ENCODE measurements around the gene UBXN6.
A peak's percentile ranks its signal among the peaks of the same experiment; 100 is the strongest.

The UBXN6 gene, protein sequence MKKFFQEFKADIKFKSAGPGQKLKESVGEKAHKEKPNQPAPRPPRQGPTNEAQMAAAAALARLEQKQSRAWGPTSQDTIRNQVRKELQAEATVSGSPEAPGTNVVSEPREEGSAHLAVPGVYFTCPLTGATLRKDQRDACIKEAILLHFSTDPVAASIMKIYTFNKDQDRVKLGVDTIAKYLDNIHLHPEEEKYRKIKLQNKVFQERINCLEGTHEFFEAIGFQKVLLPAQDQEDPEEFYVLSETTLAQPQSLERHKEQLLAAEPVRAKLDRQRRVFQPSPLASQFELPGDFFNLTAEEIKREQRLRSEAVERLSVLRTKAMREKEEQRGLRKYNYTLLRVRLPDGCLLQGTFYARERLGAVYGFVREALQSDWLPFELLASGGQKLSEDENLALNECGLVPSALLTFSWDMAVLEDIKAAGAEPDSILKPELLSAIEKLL

DNA sequence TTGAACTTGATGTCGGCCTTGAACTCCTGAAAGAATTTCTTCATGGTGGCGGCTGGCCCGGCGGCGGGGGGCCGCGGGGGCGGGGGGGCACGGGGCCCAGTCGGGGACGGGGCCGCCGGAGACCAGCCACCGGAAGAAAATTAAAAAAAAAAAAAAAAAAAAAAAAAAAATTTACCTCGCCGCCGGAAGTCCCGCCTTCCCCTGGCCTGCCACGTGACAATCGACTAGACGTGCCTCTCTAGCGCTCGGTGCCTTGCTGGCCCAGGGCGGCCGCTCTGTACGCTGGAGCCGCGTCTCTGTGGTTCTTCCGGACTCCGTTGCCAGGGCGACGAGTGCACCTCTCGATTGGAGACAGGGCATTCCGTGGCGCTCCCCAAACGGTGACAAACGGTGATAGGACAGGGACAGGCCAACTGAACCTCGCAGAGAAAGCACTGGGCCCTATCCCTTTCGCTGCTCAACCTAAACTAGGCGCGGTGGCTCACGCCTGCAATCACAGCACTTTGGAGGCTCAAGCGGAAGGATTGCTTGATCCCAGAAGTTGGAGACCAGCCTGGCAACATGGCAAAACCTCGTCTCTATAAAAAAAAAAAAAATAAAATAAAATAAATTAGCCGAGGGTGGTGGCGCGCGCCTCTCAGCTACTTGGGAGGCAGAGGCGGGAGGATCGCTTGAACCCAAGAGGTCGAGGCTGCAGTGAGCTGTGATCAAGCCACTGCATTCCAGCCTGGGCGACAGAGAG lies at the start of gene UBXN6:
TSS of gene UBXN6 (minus strand) at position 141 of the 742 bp plus-strand sequence. CDS start at position 44, 97 bp downstream.
- peak; percentile 97 for DNase-seq (ENCODE audit: low spot score)

- DNase-seq (ENCODE audit: low spot score) = no peak
Measured at GRCh38 chr19:4507150-4507452, 49.5 kb upstream of the UBXN6 start.

DNA sequence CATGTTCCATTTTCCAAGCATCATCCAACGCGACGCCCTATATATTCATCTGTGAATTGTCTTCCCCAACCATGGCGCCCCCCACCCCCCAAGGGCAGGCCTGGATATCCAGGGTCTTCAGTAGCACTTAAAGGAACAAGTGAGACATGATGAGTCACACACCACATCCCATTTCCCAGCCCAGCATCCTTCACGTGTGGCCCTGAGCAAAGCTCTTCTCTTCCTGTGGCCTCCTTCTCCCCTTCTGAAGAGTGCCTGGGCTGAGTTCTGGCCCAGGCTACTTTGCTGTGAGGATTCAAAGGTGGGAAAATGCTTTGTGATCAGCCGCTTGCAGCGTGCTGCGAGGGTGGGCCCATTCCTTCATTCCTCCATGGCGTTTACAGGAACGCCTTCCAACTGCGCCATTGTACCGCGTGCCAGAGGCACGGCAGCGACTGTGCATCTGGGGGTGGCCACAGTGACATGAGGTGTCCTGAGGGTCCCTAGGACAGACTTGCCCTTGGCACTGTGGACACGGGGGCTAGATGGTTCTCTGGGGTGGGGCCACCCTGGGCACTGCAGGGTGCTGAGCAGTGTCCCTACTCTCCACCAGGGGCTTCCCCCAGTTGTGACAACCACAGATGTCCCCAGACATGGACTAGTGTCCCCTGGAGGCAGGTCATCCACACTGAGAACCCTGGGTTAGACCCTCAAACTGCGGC lies 49.0 kb upstream of the UBXN6 start:
- DNase-seq (ENCODE audit: low spot score) = no peak

DNA sequence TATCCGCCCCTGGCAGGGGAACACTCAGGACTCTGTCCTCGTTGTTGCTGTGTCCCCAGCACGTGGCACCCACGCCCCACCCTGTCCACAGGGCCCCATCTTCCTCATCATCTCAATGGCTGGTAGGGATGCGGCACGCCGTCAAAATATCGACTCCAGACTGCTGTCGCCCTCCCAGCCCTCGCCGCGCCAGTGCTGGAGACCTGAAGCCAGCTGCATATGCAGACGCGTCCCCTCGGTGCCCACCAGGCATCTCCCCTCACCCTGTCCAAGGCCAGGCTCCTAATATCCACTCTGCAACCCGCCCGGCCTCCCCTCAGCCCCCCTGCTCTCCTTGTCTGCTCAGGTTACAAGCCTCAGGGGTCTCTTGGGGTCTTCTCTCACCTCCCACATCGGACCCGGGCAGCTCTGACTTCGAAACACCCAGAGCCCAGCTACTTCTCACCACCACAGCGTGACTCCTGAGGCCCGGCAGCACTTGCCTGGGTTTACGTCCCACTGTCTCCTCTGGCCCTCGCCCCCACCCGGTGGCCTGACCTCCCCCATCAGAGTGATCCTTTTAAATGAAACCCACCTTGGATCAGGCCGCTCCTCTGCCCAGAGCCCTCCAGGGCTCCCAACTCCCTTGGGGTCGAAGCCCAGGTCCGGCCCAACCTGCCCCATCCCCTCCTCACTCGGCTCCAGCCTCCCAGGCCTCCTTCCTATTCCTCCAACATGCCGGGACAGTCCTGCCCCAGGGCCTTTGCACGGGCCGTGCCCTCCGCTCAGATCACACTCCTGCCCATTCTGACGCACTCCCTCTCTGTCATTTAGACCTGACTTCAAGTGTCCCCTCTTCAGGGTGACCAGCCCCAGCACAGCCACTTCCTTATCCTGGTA lies 48.2 kb upstream of the UBXN6 start:
- DNase-seq (ENCODE audit: low spot score) = no peak

DNA sequence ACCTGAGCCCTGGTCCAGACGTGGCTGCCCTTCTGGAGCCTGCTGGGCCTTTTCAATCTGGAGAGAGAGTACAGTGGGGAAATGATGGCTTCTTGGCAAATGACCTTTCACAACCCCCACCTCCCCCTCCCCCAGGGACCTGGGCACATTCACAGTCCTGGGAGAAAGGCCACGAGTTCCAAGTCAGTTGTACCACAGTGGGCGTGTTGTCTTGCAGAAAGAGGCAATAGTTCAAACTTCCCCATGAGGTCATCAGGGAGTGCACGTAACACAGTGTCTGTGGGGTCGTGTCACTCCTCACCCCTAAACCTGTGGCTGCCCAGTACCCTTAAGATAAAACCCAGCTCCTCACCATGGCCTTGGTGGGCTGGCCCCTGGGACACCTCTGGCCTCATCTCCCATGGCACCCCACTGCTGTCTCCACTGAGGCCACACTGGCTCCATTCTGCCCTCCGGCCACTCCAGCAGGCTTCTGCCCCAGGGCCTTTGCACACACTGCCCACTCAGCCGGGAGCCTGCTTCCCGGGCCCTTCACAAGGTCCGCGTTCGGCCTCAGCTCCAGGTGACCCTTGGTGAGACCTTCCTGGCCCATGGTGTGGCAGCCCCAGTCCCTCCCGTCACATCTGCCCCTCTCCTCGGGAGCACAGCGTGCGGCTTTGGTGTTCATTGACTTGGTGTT lies 47.4 kb upstream of the UBXN6 start:
- DNase-seq (ENCODE audit: low spot score) = no peak

- no peak for DNase-seq (ENCODE audit: low spot score)
Measured at GRCh38 chr19:4504297-4504701, 46.7 kb upstream of the UBXN6 start.

GRCh38 chr19:4503825-4504170 lies 46.2 kb upstream of the UBXN6 start:
- DNase-seq (ENCODE audit: low spot score) = no peak

DNA sequence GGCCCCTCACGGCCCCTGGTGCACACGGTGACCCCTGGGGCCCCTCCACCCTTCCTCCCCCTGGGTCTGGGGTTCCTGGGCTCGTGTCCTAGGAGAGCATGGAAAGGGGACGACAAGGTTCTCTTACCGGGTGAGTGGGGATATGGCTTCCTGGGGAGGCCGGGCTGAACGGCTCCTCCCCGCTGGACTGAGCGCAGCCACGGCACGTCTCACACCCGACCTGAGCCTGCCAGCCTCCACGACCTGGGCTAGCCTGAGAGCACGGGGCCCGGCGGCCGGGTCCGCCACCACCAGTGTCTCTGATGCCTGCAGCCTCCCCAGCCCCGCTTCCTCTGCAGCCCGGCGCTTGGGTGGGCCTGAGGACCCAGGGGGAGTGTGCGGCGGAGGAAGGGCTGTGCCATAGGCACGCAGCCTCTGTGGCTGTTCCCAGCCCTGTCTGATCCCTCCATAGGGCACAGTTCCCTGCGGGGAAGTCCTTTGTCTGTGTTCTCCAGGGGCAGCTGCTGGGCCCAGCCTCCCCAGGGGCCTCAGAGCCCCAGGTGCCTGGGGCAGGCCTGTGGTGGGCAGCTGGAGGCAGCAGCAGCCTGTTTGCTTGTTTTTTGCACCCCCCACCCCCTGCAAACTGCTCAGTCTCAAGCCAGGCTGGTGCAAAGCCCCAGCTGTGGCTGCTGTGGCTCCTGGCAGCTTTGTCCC lies 45.7 kb upstream of the UBXN6 start:
- no peak for DNase-seq (ENCODE audit: low spot score)

GRCh38 chr19:4502282-4503131 lies 44.9 kb upstream of the UBXN6 start:
- DNase-seq (ENCODE audit: low spot score) = no peak

DNA sequence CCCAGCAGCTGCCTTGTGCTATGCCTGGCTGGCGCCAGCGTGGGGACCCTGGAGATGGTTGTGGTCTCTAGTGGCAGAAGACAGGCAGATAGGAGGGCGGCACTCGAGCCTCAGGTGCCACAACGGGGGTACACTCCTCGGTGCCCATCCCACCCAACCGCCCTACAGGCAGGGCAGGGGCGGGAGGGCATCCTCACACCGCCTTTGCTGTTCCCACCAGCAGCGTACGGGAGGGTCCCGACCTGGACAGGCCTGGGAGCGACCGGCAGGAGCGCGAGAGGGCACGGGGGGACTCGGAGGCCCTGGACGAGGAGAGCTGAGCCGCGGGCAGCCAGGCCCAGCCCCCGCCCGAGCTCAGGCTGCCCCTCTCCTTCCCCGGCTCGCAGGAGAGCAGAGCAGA lies 44.1 kb upstream of the UBXN6 start:
- DNase-seq (ENCODE audit: low spot score) = no peak

- no peak for DNase-seq (ENCODE audit: low spot score)
Measured at GRCh38 chr19:4500841-4501591, 43.4 kb upstream of the UBXN6 start.

GRCh38 chr19:4499855-4500254 lies 42.3 kb upstream of the UBXN6 start:
- no peak for DNase-seq (ENCODE audit: low spot score)

DNA sequence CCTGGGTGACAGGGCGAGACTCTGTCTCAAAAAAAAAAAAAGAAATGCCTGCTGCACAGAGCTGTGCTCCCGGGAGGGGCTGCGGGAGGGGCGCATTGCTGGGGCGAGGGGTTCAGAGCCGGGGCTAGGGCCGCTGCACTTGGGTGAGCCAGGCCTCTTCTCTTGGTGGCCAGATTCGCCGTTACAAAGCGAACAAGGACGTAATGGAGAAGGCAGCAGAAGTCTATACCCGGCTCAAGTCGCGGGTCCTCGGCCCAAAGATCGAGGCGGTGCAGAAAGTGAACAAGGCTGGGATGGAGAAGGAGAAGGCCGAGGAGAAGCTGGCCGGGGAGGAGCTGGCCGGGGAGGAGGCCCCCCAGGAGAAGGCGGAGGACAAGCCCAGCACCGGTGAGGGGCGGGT lies 41.7 kb upstream of the UBXN6 start:
- DNase-seq (ENCODE audit: low spot score) = no peak

GRCh38 chr19:4498694-4499093 lies 41.1 kb upstream of the UBXN6 start:
- no peak for DNase-seq (ENCODE audit: low spot score)

DNA sequence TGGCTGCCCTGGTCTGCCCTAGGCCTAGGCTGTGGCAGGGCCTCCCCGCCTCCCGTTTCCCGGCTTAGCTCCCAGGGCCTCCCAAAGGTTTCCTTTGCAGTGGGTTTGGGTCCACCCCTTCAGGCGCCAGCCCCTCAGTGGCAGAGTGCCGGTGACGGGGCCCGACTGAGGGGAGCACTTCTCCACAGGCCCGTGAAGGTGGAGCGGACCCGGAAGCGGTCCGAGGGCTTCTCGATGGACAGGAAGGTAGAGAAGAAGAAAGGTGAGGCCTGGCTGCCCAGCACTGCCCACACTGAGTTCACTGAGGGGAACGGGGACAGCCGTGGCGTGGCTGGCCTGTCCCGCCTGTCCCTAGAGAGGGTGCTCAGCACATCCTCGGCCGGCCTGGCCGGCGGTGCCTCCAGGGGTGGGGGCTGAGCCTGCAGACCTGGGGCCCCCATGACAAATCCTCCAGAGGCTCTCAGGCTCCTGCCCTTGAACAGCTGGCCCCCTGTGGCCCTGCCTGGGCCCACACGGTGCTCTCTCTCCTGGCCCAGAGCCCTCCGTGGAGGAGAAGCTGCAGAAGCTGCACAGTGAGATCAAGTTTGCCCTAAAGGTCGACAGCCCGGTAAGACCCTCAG lies 40.3 kb upstream of the UBXN6 start:
- DNase-seq (ENCODE audit: low spot score) = no peak

DNA sequence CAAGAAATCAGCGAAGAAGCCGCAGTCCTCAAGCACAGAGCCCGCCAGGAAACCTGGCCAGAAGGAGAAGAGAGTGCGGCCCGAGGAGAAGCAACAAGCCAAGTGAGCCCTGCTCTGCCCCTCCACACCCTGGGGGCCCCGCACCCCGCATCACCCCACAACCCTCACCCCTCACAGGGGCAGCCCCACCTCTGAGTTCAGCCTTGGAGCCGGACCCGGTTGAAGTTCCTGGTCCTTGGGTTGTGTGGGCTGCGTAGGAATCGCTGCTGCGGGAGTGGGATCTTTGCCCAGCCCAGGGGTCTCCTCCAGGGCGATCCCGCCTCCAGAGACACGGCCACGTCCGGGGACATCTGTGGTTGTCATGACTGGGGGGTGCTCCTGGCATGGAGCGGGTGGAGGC lies 38.7 kb upstream of the UBXN6 start:
- DNase-seq (ENCODE audit: low spot score) = no peak

- no peak for DNase-seq (ENCODE audit: low spot score)
Measured at GRCh38 chr19:4495471-4495870, 37.9 kb upstream of the UBXN6 start.

GRCh38 chr19:4494691-4495064 lies 37.1 kb upstream of the UBXN6 start:
- DNase-seq (ENCODE audit: low spot score) = no peak
